Muscle of back (tissue), 11 donors: ENCODE measurements around the gene PTTG1. TPM values are rescaled to one million over a fixed set of nuclear protein-coding genes. Genes with fewer than 3 reads are reported as not detected.

Source experiments
- DNase-seq, 3 donors: peaks; one replicate each; pipeline versions ENCODE4 v3.0.0 to v3.0.0-alpha.2; 2013
- polyA plus RNA-seq, 10 donors: library from polyadenylated mRNA; unstranded; fragments of 120-200 nt; gene quantifications; one replicate each; pipeline ENCODE4 v1.2.1, GENCODE V29; 2013; ENCODE audit not compliant: insufficient read length in 10 of 10

The PTTG1 gene
- polyA plus RNA-seq, 10 donors: 19.6 to 52.6 (median 34.0) TPM

GRCh38 chr5:160469156-160470144 lies 47.8 kb downstream of the PTTG1 start:
- no peak for DNase-seq

- DNase-seq: peak in 2 of 3 donors; percentile 23 to 61
Measured at GRCh38 chr5:160470437-160471361, 49.0 kb downstream of the PTTG1 start.

- DNase-seq: no peak
Measured at GRCh38 chr5:160471761-160472160, 50.1 kb downstream of the PTTG1 start.

GRCh38 chr5:160472482-160472881 lies 50.8 kb downstream of the PTTG1 start:
- DNase-seq: no peak

GRCh38 chr5:160473681-160474080 lies 52.0 kb downstream of the PTTG1 start:
- no peak for DNase-seq

GRCh38 chr5:160474084-160474483 lies 52.4 kb downstream of the PTTG1 start:
- no peak for DNase-seq

- no peak for DNase-seq
Measured at GRCh38 chr5:160475864-160476438, 54.3 kb downstream of the PTTG1 start.

- DNase-seq: no peak
Measured at GRCh38 chr5:160477266-160477970, 55.8 kb downstream of the PTTG1 start.

GRCh38 chr5:160478163-160478562 lies 56.5 kb downstream of the PTTG1 start:
- no peak for DNase-seq

Other genes starting within 250 kb of the PTTG1 start
- gene FABP6, start 192.3 kb upstream of the PTTG1 start, polyA plus RNA-seq: under 1 TPM in 4 of 10 donors, not detected in 6; 0.23 to 0.37 (median 0.27) TPM
- 1 to 10 TPM; 3.9 to 7.4 (median 5.4) TPM for gene CCNJL, start 109.3 kb upstream of the PTTG1 start, polyA plus RNA-seq
- gene C1QTNF2, start 51.2 kb upstream of the PTTG1 start, polyA plus RNA-seq: 10 to 100 TPM; 17.6 to 44.1 (median 21.9) TPM
- gene FAM200C, start 21.8 kb upstream of the PTTG1 start, polyA plus RNA-seq: 10 to 100 TPM in 6 of 10 donors, 1 to 10 TPM in 4; 8.0 to 17.7 (median 10.9) TPM
- 10 to 100 TPM; 34.6 to 45.0 (median 40.0) TPM for gene SLU7, start 2.8 kb upstream of the PTTG1 start, polyA plus RNA-seq